RWPE1 (cell line): Measurements from ENCODE around the gene PNLIP.

Experiments used
- CTCF ChIA-PET: fragments of 350-600 bp; sonication (Branson Sonifier 250); formaldehyde crosslinking; extraction: SDS; loops from one replicate; lab custom pipeline; 2021; lab: Yijun Ruan, JAX
- POLR2A ChIA-PET: fragments of 400-600 bp; formaldehyde crosslinking; extraction: SDS; loops from one replicate; lab custom pipeline; 2020; ENCODE audit warnings: antibody characterized with exemption; ENCODE audit not compliant: low non-redundant PET; lab: Yijun Ruan, JAX
- DNase-seq: peaks from one replicate; pipeline ENCODE4 v3.0.0; 2012; ENCODE audit warnings: low spot score
- H3K27ac ChIP-seq: fragments of 450-650 bp; 2 replicates; pipeline ENCODE4 v1.5.1; 2017
- CTCF ChIP-seq: fragments of 450-650 bp; conservative IDR thresholded peaks from 2 replicates; pipeline ENCODE4 v1.5.1; 2017; ENCODE audit warnings: low read depth, mild to moderate bottlenecking

PNLIP gene

GRCh38 chr10:116608686-116609594 lies 63.2 kb downstream of the PNLIP start:
- TF ChIP-seq CTCF: no peak
- H3K27ac ChIP-seq: no peak overlapping the region
- CTCF ChIA-PET: interaction anchor here (0.6 to 1.3 kb wide), 2 partner anchors 11 to 51 kb away, joined by 3 read pairs; no protein-coding TSS in a partner anchor
- DNase-seq: no peak
- POLR2A ChIA-PET: no interaction called here

GRCh38 chr10:116610443-116611152 lies 64.9 kb downstream of the PNLIP start:
- no peak overlapping the region for H3K27ac ChIP-seq
- ChIA-PET POLR2A (no interaction called here), CTCF (interaction anchor here (0.6 to 1.2 kb wide), 5 partner anchors 10 to 546 kb away, joined by 3 to 4 read pairs (median 3); no protein-coding TSS in a partner anchor)
- TF ChIP-seq CTCF: no peak
- DNase-seq: no peak

- DNase-seq: no peak
- no peak overlapping the region for H3K27ac ChIP-seq
- ChIA-PET POLR2A (no interaction called here), CTCF (interaction anchor here (0.6 to 1.2 kb wide), 4 partner anchors 9 to 547 kb away, joined by 3 to 4 read pairs (median 4); no protein-coding TSS in a partner anchor)
- TF ChIP-seq CTCF: no peak
These were observed 65.4 kb downstream of the PNLIP start for GRCh38 chr10:116611153-116611545.

GRCh38 chr10:116612107-116612769 lies 66.5 kb downstream of the PNLIP start:
- ChIA-PET CTCF (interaction anchor here (0.6 kb wide), 1 partner anchor 37 kb away, joined by 5 read pairs; no protein-coding TSS in a partner anchor), POLR2A (no interaction called here)
- no peak for DNase-seq
- TF ChIP-seq CTCF: no peak
- H3K27ac ChIP-seq: no peak overlapping the region

GRCh38 chr10:116613471-116613870 lies 67.7 kb downstream of the PNLIP start:
- POLR2A ChIA-PET: no interaction called here
- DNase-seq: no peak
- no peak for TF ChIP-seq CTCF
- no peak overlapping the region for H3K27ac ChIP-seq
- CTCF ChIA-PET: no interaction called here

GRCh38 chr10:116614796-116615195 lies 69.1 kb downstream of the PNLIP start:
- POLR2A ChIA-PET: no interaction called here
- no peak overlapping the region for H3K27ac ChIP-seq
- CTCF ChIA-PET: interaction anchor here (0.6 to 0.7 kb wide), 2 partner anchors 263 to 1414 kb away, joined by 3 to 4 read pairs; no protein-coding TSS in a partner anchor
- no peak for TF ChIP-seq CTCF
- DNase-seq: no peak
